A549 (cell line): ENCODE results near the gene ADAMTS16.

Experiments
- BHLHE40 ChIP-seq: IDR thresholded peaks from 2 replicates; pipeline ENCODE4 v1.6.1; 2012; ENCODE audit warnings: low read depth, low read length, inconsistent platforms
- EHMT2 ChIP-seq: fragments of 200-600 bp; sonication (generic); IDR thresholded peaks from 2 replicates; pipeline ENCODE4 v1.6.1; 2016; ENCODE audit warnings: antibody characterized with exemption, low read depth, mild to moderate bottlenecking, moderate library complexity
- PHF8 ChIP-seq: fragments of 200-600 bp; sonication (generic); IDR thresholded peaks from 2 replicates; pipeline ENCODE4 v1.6.1; 2016; ENCODE audit warnings: low read depth, mild to moderate bottlenecking, antibody characterized with exemption, moderate library complexity, borderline replicate concordance
- POLR2A ChIP-seq: IDR thresholded peaks from 2 replicates; pipeline ENCODE4 v1.6.1; 2012; ENCODE audit warnings: mild to moderate bottlenecking, low read length
- POLR2AphosphoS2 ChIP-seq: conservative IDR thresholded peaks from 2 replicates; pipeline ENCODE4 v1.6.1; 2012; ENCODE audit warnings: low read length, improper control_type of control experiment, inconsistent platforms
- RAD21 ChIP-seq, 2 experiments: fragments of >200 bp in 1 of 2; sonication (Bioruptor Twin) in 1 of 2; formaldehyde crosslinking in 1 of 2; IDR thresholded peaks in 1 of 2; conservative IDR thresholded peaks in 1 of 2; 2 replicates in 1 of 2; 3 replicates in 1 of 2; pipeline ENCODE4 v1.6.1; 2012 to 2018; ENCODE audit warnings: inconsistent platforms in 1 of 2
- RCOR1 ChIP-seq: fragments of 150-350 bp; IDR thresholded peaks from 2 replicates; pipeline ENCODE4 v1.6.1; 2014; ENCODE audit warnings: antibody characterized with exemption, low read length, low read depth
- RNF2 ChIP-seq: fragments of 200-600 bp; sonication (generic); IDR thresholded peaks from 2 replicates; pipeline ENCODE4 v1.6.1; 2016; ENCODE audit warnings: low read depth, mild to moderate bottlenecking, antibody characterized with exemption, moderate library complexity, borderline replicate concordance
- ZSCAN20 ChIP-seq: fragments of 250-450 bp; sonication (Bioruptor Pico); IDR thresholded peaks from 2 replicates; pipeline ENCODE4 v1.8.0; 2022; ENCODE audit warnings: mild to moderate bottlenecking, moderate library complexity
- TF ChIP-seq, protein P1 (sequence below): fragments of >200 bp; sonication (Bioruptor Twin); formaldehyde crosslinking; IDR thresholded peaks from 3 replicates; pipeline ENCODE4 v1.5.1; 2016
- TF ChIP-seq, protein P2 (sequence below): fragments of 150-350 bp; IDR thresholded peaks from 2 replicates; pipeline ENCODE4 v1.6.1; 2014; ENCODE audit warnings: low read depth, mild to moderate bottlenecking, low read length
- TF ChIP-seq, protein P3 (sequence below): fragments of 250-450 bp; sonication (Bioruptor Pico); IDR thresholded peaks from 2 replicates; pipeline ENCODE4 v1.5.0; 2021; ENCODE audit warnings: mild to moderate bottlenecking, moderate library complexity, borderline replicate concordance
- TF ChIP-seq, protein P4 (sequence below): IDR thresholded peaks from 2 replicates; pipeline ENCODE4 v1.6.1; 2012

DNA sequence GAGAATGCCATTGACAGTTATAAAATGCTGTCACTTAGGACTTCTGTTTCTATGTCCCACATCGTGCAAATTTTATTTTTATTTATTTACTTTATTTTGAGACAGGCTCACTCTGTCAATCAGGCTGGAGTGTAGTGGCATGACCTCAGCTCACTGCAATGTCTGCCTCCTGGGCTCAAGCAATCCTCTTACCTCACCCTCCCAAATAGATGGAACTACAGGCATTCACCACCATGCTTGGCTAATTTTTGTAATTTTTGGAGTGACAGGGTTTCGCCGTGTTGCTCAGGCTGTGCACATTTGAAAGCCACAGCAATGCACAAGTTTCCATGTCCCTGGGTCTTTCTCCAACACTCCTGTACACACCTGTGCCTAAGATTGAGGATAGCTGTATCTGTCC is 51.8 kb downstream of the ADAMTS16 start:
- TF ChIP-seq RAD21 (conservative IDR thresholded peaks at IDR 0.05 in 1 of 2, IDR thresholded peaks at IDR 0.05 in 1 of 2) (no peak), ZSCAN20 (CRISPR knock-in tag) (no peak), PHF8 (no peak), POLR2A (no peak), BHLHE40 (no peak), EHMT2 (no peak), RCOR1 (no peak), RNF2 (no peak), POLR2AphosphoS2 (no peak)
- TF ChIP-seq, protein P1, sequence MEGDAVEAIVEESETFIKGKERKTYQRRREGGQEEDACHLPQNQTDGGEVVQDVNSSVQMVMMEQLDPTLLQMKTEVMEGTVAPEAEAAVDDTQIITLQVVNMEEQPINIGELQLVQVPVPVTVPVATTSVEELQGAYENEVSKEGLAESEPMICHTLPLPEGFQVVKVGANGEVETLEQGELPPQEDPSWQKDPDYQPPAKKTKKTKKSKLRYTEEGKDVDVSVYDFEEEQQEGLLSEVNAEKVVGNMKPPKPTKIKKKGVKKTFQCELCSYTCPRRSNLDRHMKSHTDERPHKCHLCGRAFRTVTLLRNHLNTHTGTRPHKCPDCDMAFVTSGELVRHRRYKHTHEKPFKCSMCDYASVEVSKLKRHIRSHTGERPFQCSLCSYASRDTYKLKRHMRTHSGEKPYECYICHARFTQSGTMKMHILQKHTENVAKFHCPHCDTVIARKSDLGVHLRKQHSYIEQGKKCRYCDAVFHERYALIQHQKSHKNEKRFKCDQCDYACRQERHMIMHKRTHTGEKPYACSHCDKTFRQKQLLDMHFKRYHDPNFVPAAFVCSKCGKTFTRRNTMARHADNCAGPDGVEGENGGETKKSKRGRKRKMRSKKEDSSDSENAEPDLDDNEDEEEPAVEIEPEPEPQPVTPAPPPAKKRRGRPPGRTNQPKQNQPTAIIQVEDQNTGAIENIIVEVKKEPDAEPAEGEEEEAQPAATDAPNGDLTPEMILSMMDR = no peak
- TF ChIP-seq, protein P2, sequence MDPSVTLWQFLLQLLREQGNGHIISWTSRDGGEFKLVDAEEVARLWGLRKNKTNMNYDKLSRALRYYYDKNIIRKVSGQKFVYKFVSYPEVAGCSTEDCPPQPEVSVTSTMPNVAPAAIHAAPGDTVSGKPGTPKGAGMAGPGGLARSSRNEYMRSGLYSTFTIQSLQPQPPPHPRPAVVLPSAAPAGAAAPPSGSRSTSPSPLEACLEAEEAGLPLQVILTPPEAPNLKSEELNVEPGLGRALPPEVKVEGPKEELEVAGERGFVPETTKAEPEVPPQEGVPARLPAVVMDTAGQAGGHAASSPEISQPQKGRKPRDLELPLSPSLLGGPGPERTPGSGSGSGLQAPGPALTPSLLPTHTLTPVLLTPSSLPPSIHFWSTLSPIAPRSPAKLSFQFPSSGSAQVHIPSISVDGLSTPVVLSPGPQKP = no peak
- TF ChIP-seq, protein P3, sequence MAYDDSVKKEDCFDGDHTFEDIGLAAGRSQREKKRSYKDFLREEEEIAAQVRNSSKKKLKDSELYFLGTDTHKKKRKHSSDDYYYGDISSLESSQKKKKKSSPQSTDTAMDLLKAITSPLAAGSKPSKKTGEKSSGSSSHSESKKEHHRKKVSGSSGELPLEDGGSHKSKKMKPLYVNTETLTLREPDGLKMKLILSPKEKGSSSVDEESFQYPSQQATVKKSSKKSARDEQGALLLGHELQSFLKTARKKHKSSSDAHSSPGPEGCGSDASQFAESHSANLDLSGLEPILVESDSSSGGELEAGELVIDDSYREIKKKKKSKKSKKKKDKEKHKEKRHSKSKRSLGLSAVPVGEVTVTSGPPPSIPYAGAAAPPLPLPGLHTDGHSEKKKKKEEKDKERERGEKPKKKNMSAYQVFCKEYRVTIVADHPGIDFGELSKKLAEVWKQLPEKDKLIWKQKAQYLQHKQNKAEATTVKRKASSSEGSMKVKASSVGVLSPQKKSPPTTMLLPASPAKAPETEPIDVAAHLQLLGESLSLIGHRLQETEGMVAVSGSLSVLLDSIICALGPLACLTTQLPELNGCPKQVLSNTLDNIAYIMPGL (CRISPR knock-in tag) = no peak
- TF ChIP-seq, protein P4, sequence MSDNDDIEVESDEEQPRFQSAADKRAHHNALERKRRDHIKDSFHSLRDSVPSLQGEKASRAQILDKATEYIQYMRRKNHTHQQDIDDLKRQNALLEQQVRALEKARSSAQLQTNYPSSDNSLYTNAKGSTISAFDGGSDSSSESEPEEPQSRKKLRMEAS = no peak
